SK-N-SH (cell line): ENCODE measurements around the gene PCSK2. TPM values are rescaled to one million over a fixed set of nuclear protein-coding genes. Genes with fewer than 3 reads are reported as not detected.

ENCODE experiments used
- CTCF ChIA-PET: fragments of 300-600, 350-600 bp; formaldehyde crosslinking; extraction: SDS; loops from one replicate; lab custom pipeline; 2021; lab: Yijun Ruan, JAX
- POLR2A ChIA-PET: fragments of 350-600 bp; sonication (Branson Sonifier 250); formaldehyde crosslinking; extraction: SDS; loops from one replicate; lab custom pipeline; 2020; ENCODE audit warnings: antibody characterized with exemption, inconsistent platforms; lab: Yijun Ruan, JAX
- DNase-seq: peaks from one replicate; pipeline ENCODE4 v3.0.0; 2012
- H2AFZ ChIP-seq: fragments of 200-600 bp; sonication (generic); 2 replicates; pipeline ENCODE4 v1.8.1; 2016; ENCODE audit warnings: antibody characterized with exemption, mild to moderate bottlenecking, low read depth
- H3F3A ChIP-seq: fragments of 200-600 bp; sonication (generic); replicated peaks from 2 replicates; pipeline ENCODE3; 2016; ENCODE audit warnings: antibody characterized with exemption, mild to moderate bottlenecking; ENCODE audit not compliant: insufficient read depth
- H3K27ac ChIP-seq, 2 experiments: fragments of 200-500 bp in 1 of 2; fragments of 200-600 bp in 1 of 2; sonication (Bioruptor generic) in 1 of 2; sonication (generic), shearing (Covaris generic) in 1 of 2; 2 replicates each; pipeline versions ENCODE4 v1.5.1 to v1.6.1; 2014 to 2016; ENCODE audit warnings: low read depth in 2 of 2, inconsistent platforms in 1 of 2, low read length in 1 of 2, mild to moderate bottlenecking in 1 of 2, mixed read lengths in 1 of 2
- H3K27me3 ChIP-seq: fragments of 200-600 bp; sonication (generic), shearing (Covaris generic); 2 replicates; pipeline ENCODE4 v1.6.1; 2016; ENCODE audit warnings: mixed run types; ENCODE audit not compliant: insufficient read depth
- H3K36me3 ChIP-seq, 2 experiments: fragments of 200-500 bp in 1 of 2; fragments of 200-600 bp in 1 of 2; sonication (Bioruptor generic) in 1 of 2; sonication (generic) in 1 of 2; replicated peaks in 1 of 2; 2 replicates each; pipeline versions ENCODE3 to v1.5.1; 2014 to 2016; ENCODE audit warnings: low read length in 1 of 2, mild to moderate bottlenecking in 1 of 2; ENCODE audit not compliant: insufficient read depth in 2 of 2, control insufficient read depth in 1 of 2
- H3K4me1 ChIP-seq, 2 experiments: fragments of 200-500 bp in 1 of 2; fragments of 200-600 bp in 1 of 2; sonication (Bioruptor generic) in 1 of 2; sonication (generic), shearing (Covaris generic) in 1 of 2; 2 replicates each; pipeline versions ENCODE4 v1.5.1 to v1.6.1; 2014 to 2016; ENCODE audit warnings: low read depth in 1 of 2, low read length in 1 of 2, mixed run types in 1 of 2; ENCODE audit not compliant: insufficient read depth in 2 of 2, control insufficient read depth in 1 of 2
- H3K4me2 ChIP-seq: fragments of 200-600 bp; sonication (generic), shearing (Covaris generic); 2 replicates; pipeline ENCODE4 v1.6.1; 2017; ENCODE audit warnings: mixed run types
- H3K4me3 ChIP-seq, 2 experiments: fragments of 200-500 bp in 1 of 2; fragments of 200-600 bp in 1 of 2; sonication (Bioruptor generic) in 1 of 2; sonication (generic), shearing (Covaris generic) in 1 of 2; 2 replicates each; pipeline versions ENCODE4 v1.5.1 to v1.8.1; 2014 to 2016; ENCODE audit warnings: low read depth in 2 of 2, inconsistent platforms in 1 of 2, low read length in 1 of 2, mild to moderate bottlenecking in 1 of 2, mixed read lengths in 1 of 2, moderate library complexity in 1 of 2
- H3K79me2 ChIP-seq: fragments of 200-600 bp; sonication (generic); 2 replicates; pipeline ENCODE4 v1.8.1; 2017; ENCODE audit warnings: mild to moderate bottlenecking; ENCODE audit not compliant: insufficient read depth
- H3K9ac ChIP-seq: fragments of 200-600 bp; sonication (generic); 2 replicates; pipeline ENCODE4 v1.6.1; 2017; ENCODE audit warnings: mixed run types
- H3K9me2 ChIP-seq: fragments of 200-600 bp; sonication (generic); 2 replicates; pipeline ENCODE4 v1.6.1; 2017; ENCODE audit warnings: mixed run types
- H3K9me3 ChIP-seq: fragments of 200-600 bp; sonication (generic); 2 replicates; pipeline ENCODE4 v1.6.1; 2017; ENCODE audit warnings: mixed run types, mild to moderate bottlenecking, moderate library complexity
- H4K20me1 ChIP-seq: fragments of 200-600 bp; sonication (generic); 2 replicates; pipeline ENCODE4 v1.6.1; 2017; ENCODE audit warnings: mild to moderate bottlenecking, mixed run types; ENCODE audit not compliant: insufficient read depth
- EZH2phosphoT487 ChIP-seq: fragments of 200-600 bp; sonication (generic); IDR thresholded peaks from 2 replicates; pipeline ENCODE4 v1.6.1; 2017; ENCODE audit warnings: low read depth, mixed run types, mild to moderate bottlenecking, antibody characterized with exemption, moderate library complexity, borderline replicate concordance
- FOXJ3 ChIP-seq: sonication (generic); formaldehyde crosslinking; IDR thresholded peaks from 2 replicates; pipeline ENCODE4 v1.5.1; 2020; ENCODE audit warnings: mild to moderate bottlenecking, missing genetic modification reagents
- FOXM1 ChIP-seq: IDR thresholded peaks from 2 replicates; pipeline ENCODE4 v1.4.0; 2012; ENCODE audit warnings: low read depth, mild to moderate bottlenecking
- GABPA ChIP-seq: IDR thresholded peaks from 2 replicates; pipeline ENCODE4 v1.4.0; 2012; ENCODE audit warnings: low read depth, mild to moderate bottlenecking
- POLR2AphosphoS5 ChIP-seq: IDR thresholded peaks from 2 replicates; pipeline ENCODE4 v1.6.1; 2012; ENCODE audit warnings: low read depth, low read length
- WGBS: methylation state at CpG from one replicate; pipeline ENCODE4 v1.1.6; 2017; ENCODE audit warnings: low lambda C conversion rate; 5-methylcytosine and 5-hydroxymethylcytosine counted together
- polyA plus RNA-seq, 3 experiments: library from polyadenylated mRNA; depleted of rRNA; stranded (reverse); fragments of >200 nt; gene quantifications; 2 replicates each; pipeline ENCODE4 v1.2.3, GENCODE V29; 2012
- TF ChIP-seq, protein P1 (sequence below): IDR thresholded peaks from 2 replicates; pipeline ENCODE4 v1.6.1; 2012; ENCODE audit warnings: mild to moderate bottlenecking, low read depth, low read length, moderate library complexity

PCSK2 gene
- polyA plus RNA-seq, 1 of the 3 experiments (the other 2 are of a cell fraction), result not detected

DNA sequence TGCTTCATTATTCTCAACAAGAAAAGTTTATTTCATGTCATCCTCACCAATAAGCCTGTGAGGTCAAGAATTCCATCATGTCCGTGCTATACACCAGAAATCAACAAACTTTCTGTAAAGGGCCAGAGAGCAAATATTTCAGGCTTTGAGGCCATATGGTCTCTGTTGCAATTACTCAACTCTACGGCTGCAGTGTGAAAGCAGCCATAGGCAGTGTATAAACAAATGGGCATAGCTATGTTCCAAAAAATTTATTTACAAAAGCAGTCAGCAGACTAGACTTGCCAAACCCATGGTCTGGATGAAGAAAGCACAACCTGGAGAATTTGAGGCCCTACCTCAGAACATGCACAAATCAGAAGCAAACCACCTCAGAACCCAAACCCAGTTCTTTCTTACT lies 118.5 kb downstream of the PCSK2 start:
- ChIA-PET POLR2A (no interaction called here), CTCF (no interaction called here)
- no peak for DNase-seq
- no peaks in the 10 kb centered on the region for H3K79me2 ChIP-seq
- no peak overlapping the region for H3K4me3 ChIP-seq
- H3K4me1 ChIP-seq, result no peaks in the 10 kb centered on the region; a peak in 1 of 4 replicates
- no peaks in the 10 kb centered on the region for H3K9me2 ChIP-seq
- no peaks in the 10 kb centered on the region for H3F3A ChIP-seq
- no peaks in the 10 kb centered on the region for H3K36me3 ChIP-seq
- no peaks in the 10 kb centered on the region for H3K9me3 ChIP-seq
- 14% methylated on average over 2 of the region's 2 CpGs for WGBS
- H3K27ac ChIP-seq, result no peak overlapping the region
- TF ChIP-seq EZH2phosphoT487, result no peak
- no peak for TF ChIP-seq POLR2AphosphoS5
- TF ChIP-seq, protein P1, sequence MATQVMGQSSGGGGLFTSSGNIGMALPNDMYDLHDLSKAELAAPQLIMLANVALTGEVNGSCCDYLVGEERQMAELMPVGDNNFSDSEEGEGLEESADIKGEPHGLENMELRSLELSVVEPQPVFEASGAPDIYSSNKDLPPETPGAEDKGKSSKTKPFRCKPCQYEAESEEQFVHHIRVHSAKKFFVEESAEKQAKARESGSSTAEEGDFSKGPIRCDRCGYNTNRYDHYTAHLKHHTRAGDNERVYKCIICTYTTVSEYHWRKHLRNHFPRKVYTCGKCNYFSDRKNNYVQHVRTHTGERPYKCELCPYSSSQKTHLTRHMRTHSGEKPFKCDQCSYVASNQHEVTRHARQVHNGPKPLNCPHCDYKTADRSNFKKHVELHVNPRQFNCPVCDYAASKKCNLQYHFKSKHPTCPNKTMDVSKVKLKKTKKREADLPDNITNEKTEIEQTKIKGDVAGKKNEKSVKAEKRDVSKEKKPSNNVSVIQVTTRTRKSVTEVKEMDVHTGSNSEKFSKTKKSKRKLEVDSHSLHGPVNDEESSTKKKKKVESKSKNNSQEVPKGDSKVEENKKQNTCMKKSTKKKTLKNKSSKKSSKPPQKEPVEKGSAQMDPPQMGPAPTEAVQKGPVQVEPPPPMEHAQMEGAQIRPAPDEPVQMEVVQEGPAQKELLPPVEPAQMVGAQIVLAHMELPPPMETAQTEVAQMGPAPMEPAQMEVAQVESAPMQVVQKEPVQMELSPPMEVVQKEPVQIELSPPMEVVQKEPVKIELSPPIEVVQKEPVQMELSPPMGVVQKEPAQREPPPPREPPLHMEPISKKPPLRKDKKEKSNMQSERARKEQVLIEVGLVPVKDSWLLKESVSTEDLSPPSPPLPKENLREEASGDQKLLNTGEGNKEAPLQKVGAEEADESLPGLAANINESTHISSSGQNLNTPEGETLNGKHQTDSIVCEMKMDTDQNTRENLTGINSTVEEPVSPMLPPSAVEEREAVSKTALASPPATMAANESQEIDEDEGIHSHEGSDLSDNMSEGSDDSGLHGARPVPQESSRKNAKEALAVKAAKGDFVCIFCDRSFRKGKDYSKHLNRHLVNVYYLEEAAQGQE, result no peak
- H3K27me3 ChIP-seq, result no peaks in the 10 kb centered on the region
- H2AFZ ChIP-seq, result no peak overlapping the region
- no peak overlapping the region for H3K9ac ChIP-seq
- H3K4me2 ChIP-seq, result no peak overlapping the region
- H4K20me1 ChIP-seq, result no peaks in the 10 kb centered on the region

DNA sequence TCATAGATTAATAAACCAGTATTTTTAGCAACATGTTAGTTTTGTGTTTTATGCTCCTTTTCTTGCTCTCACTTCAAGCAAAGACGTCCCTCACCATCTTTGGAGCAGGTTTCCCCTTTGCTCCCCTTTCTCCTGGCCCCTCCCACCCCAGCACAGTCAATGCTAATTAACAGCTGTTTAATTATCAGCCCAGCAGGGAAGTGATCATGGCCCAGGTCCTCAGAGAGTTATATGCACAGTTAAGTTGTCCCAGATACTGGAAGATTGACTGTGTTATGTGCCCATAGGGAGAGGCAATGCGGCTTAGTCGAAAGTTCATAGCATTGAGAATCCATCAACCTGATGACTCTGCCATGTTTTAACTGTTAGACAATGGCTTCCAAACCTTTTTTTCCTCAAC lies 123.5 kb downstream of the PCSK2 start:
- TF ChIP-seq FOXM1 (no peak), GABPA (no peak)
- ChIA-PET POLR2A (no interaction called here), CTCF (no interaction called here)
- no peak for DNase-seq
- WGBS, result 32% methylated on average over 3 of the region's 3 CpGs
- no peak overlapping the region for H3K4me2 ChIP-seq
- H3K9me2 ChIP-seq, result no peaks in the 10 kb centered on the region
- H3K79me2 ChIP-seq, result no peaks in the 10 kb centered on the region
- no peaks in the 10 kb centered on the region for H3F3A ChIP-seq
- H3K4me1 ChIP-seq, result no peaks in the 10 kb centered on the region
- H3K27me3 ChIP-seq, result no peaks in the 10 kb centered on the region
- no peak overlapping the region for H3K4me3 ChIP-seq
- no peaks in the 10 kb centered on the region for H3K36me3 ChIP-seq
- no peaks in the 10 kb centered on the region for H4K20me1 ChIP-seq
- no peaks in the 10 kb centered on the region for H3K9me3 ChIP-seq
- H3K9ac ChIP-seq, result no peak overlapping the region
- no peak overlapping the region for H2AFZ ChIP-seq
- no peak overlapping the region for H3K27ac ChIP-seq

DNA sequence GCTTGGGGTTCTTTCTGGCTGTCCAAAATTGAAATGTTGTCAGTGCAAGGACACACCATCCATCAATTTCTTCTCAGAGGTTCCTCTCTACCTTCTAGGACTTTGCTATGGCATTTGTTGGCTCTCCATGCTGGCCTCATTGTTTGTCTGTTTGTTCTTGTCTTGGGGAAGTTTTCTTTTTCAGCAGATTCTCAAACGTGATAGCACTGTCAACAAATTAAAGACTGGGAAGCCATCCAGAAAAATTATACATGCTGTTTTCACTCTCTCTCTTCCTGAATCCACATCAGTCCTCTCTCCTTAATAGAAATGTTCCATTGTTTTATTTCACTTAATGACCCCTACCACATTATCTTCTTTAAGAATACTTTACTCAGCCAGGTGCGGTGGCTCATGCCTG lies 130.4 kb downstream of the PCSK2 start:
- no peaks in the 10 kb centered on the region for H3K9me2 ChIP-seq
- H3K4me2 ChIP-seq, result no peak overlapping the region
- DNase-seq, result no peak
- no peak overlapping the region for H2AFZ ChIP-seq
- no peak overlapping the region for H3K9ac ChIP-seq
- no peak overlapping the region for H3K4me3 ChIP-seq
- H4K20me1 ChIP-seq, result no peaks in the 10 kb centered on the region
- no peaks in the 10 kb centered on the region for H3K36me3 ChIP-seq
- CTCF ChIA-PET, result no interaction called here
- H3K27ac ChIP-seq, result no peak overlapping the region
- H3K79me2 ChIP-seq, result no peaks in the 10 kb centered on the region
- H3K4me1 ChIP-seq, result no peaks in the 10 kb centered on the region
- POLR2A ChIA-PET, result no interaction called here
- no peak for TF ChIP-seq FOXJ3 (CRISPR knock-in tag)
- 49% methylated on average over 2 of the region's 2 CpGs for WGBS
- no peaks in the 10 kb centered on the region for H3K9me3 ChIP-seq
- H3F3A ChIP-seq, result no peaks in the 10 kb centered on the region
- no peaks in the 10 kb centered on the region for H3K27me3 ChIP-seq
